Activated naive CD4-positive, alpha-beta T cell treated with anti-CD3 and anti-CD28 coated beads, Interleukin-2, amount 50 U/mL, for 24 hours (primary cell): Measurements from ENCODE around the gene MAST3.
A peak's percentile ranks its signal among the peaks of the same experiment; 100 is the strongest.

Experiments
- H3K27ac Mint-ChIP-seq: one replicate; pipeline ENCODE4 v1.8.0; 2021; ENCODE audit warnings: mild to moderate bottlenecking, mixed read lengths
- H3K27me3 Mint-ChIP-seq: one replicate; pipeline ENCODE4 v1.8.0; 2021; ENCODE audit warnings: mixed read lengths
- H3K36me3 Mint-ChIP-seq: one replicate; pipeline ENCODE4 v1.8.0; 2021; ENCODE audit warnings: mixed read lengths
- H3K4me1 Mint-ChIP-seq: one replicate; pipeline ENCODE4 v1.8.0; 2021; ENCODE audit warnings: mixed read lengths
- H3K4me3 Mint-ChIP-seq: one replicate; pipeline ENCODE4 v1.8.0; 2021; ENCODE audit warnings: mild to moderate bottlenecking, mixed read lengths
- H3K9me3 Mint-ChIP-seq: one replicate; pipeline ENCODE4 v1.8.0; 2021; ENCODE audit warnings: mixed read lengths

The MAST3 gene

DNA sequence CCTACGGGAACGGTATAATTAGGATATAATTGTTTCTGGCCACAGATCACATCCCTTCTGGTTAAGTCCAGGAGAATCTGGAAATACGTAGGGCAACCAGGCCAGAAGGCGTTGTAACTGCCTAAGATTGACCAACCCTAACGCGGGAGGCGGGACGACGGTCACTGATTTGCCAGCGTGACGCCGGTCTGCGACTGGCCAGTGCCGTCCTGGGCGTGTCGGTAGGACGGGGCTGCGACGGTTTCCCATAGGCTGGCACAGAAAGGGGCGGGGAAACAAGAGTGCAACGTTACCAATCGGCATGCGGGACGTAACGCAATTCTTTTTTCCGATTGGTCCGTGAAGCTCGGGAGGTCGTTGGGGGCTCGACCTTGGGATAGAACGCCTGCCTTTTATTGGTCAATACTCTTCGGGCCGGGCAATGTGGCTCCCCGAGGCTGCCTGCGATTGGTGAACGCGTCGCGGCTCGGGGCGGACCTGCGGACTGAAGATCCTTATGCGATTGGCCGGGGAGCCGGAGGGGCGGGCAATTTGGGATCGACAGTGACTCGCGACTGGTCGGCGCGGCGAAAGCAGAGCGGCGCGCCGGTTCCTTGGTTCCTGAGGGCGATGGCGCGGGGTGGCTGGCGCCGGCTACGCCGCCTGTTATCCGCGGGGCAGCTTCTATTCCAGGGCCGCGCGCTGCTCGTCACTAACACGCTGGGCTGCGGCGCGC is 95.3 kb downstream of the MAST3 start, which contains the start of gene MPV17L2:
Gene MPV17L2, plus strand, starts transcription at position 546 of the 715 bp plus-strand sequence. Its CDS starts 64 bp downstream, at position 610.
- H3K9me3 Mint-ChIP-seq: no peaks in the 10 kb centered on the region
- peak within 1 kb of the TSS; percentile 88 for H3K4me3 Mint-ChIP-seq
- peaks cover 20% of the 10 kb centered on the region for H3K4me1 Mint-ChIP-seq
- no peaks in the 10 kb centered on the region for H3K27me3 Mint-ChIP-seq
- H3K36me3 Mint-ChIP-seq: no peaks in the 10 kb centered on the region
- H3K27ac Mint-ChIP-seq: peak within 1 kb of the TSS; percentile 69

GRCh38 chr19:18193388-18194180 is 96.0 kb downstream of the MAST3 start:
- no peaks in the 10 kb centered on the region for H3K36me3 Mint-ChIP-seq
- H3K4me3 Mint-ChIP-seq: peak overlapping the region; percentile 88
- no peaks in the 10 kb centered on the region for H3K27me3 Mint-ChIP-seq
- peaks cover 20% of the 10 kb centered on the region for H3K4me1 Mint-ChIP-seq
- H3K27ac Mint-ChIP-seq: peak overlapping the region; percentile 69
- no peaks in the 10 kb centered on the region for H3K9me3 Mint-ChIP-seq

- peaks cover 20% of the 10 kb centered on the region for H3K4me1 Mint-ChIP-seq
- no peaks in the 10 kb centered on the region for H3K27me3 Mint-ChIP-seq
- no peak overlapping the region for H3K27ac Mint-ChIP-seq
- no peaks in the 10 kb centered on the region for H3K36me3 Mint-ChIP-seq
- H3K4me3 Mint-ChIP-seq: peak overlapping the region; percentile 88
- H3K9me3 Mint-ChIP-seq: no peaks in the 10 kb centered on the region
Measured at GRCh38 chr19:18194181-18194530, 96.6 kb downstream of the MAST3 start.

- H3K9me3 Mint-ChIP-seq: no peaks in the 10 kb centered on the region
- no peaks in the 10 kb centered on the region for H3K27me3 Mint-ChIP-seq
- peak overlapping the region; percentile 88 for H3K4me3 Mint-ChIP-seq
- no peaks in the 10 kb centered on the region for H3K36me3 Mint-ChIP-seq
- peaks cover 20% of the 10 kb centered on the region for H3K4me1 Mint-ChIP-seq
- peak overlapping the region; percentile 12 for H3K27ac Mint-ChIP-seq
Measured at GRCh38 chr19:18194554-18195238, 97.1 kb downstream of the MAST3 start.

- no peak overlapping the region for H3K27ac Mint-ChIP-seq
- H3K4me1 Mint-ChIP-seq: peaks cover 22% of the 10 kb centered on the region
- H3K4me3 Mint-ChIP-seq: peak overlapping the region; percentile 57
- no peaks in the 10 kb centered on the region for H3K27me3 Mint-ChIP-seq
- no peaks in the 10 kb centered on the region for H3K9me3 Mint-ChIP-seq
- H3K36me3 Mint-ChIP-seq: no peaks in the 10 kb centered on the region
Measured at GRCh38 chr19:18196511-18196845, 98.9 kb downstream of the MAST3 start.

GRCh38 chr19:18197306-18197705 is 99.7 kb downstream of the MAST3 start:
- Mint-ChIP-seq H3K27ac (no peak overlapping the region), H3K27me3 (no peaks in the 10 kb centered on the region), H3K36me3 (no peaks in the 10 kb centered on the region), H3K9me3 (no peaks in the 10 kb centered on the region), H3K4me3 (no peak overlapping the region), H3K4me1 (peaks cover 22% of the 10 kb centered on the region)

GRCh38 chr19:18197941-18198340 is 100.4 kb downstream of the MAST3 start:
- Mint-ChIP-seq H3K27ac (no peak overlapping the region), H3K36me3 (no peaks in the 10 kb centered on the region), H3K4me3 (no peak overlapping the region), H3K9me3 (no peaks in the 10 kb centered on the region), H3K27me3 (no peaks in the 10 kb centered on the region), H3K4me1 (peaks cover 26% of the 10 kb centered on the region)

DNA sequence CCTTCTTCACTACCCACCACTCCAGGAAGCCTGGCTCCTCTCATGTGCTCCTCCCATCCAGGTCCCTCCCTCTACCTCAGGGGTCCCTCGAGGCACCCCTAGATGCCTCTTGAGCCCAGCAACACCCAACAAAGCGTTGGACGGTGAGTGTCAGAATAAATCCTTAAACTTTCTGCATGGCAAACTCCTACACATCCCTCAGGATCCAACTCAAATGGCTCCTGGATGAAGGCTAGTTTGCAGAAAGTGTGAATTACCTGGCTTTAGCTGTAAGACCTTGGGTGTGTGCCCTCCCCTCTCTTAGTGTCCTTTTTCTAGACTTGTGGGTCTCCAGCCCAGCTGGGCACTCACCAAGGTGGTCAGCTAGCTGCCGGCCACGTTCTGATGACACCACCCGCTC is 100.8 kb downstream of the MAST3 start:
- H3K4me3 Mint-ChIP-seq: no peak overlapping the region
- peaks cover 30% of the 10 kb centered on the region for H3K4me1 Mint-ChIP-seq
- no peaks in the 10 kb centered on the region for H3K9me3 Mint-ChIP-seq
- no peak overlapping the region for H3K27ac Mint-ChIP-seq
- no peaks in the 10 kb centered on the region for H3K36me3 Mint-ChIP-seq
- no peaks in the 10 kb centered on the region for H3K27me3 Mint-ChIP-seq
